Fibroblast of lung (primary cell): ENCODE results near the gene CLASP2.

Experiments
- EZH2 ChIP-seq: IDR thresholded peaks from 2 replicates; pipeline ENCODE4 v1.5.1; 2012; ENCODE audit warnings: low read length, control low read depth, mild to moderate bottlenecking; ENCODE audit errors: missing control alignments
- TF ChIP-seq, protein P1 (sequence below), 2 donors: IDR thresholded peaks in 1 of 2; conservative IDR thresholded peaks in 1 of 2; 1 replicate in 1 of 2; 2 replicates in 1 of 2; pipeline ENCODE4 v1.5.1; 2011 to 2012; ENCODE audit warnings: low read length in 2 of 2, control low read depth in 1 of 2, inconsistent platforms in 1 of 2, low read depth in 1 of 2, mild to moderate bottlenecking in 1 of 2

DNA sequence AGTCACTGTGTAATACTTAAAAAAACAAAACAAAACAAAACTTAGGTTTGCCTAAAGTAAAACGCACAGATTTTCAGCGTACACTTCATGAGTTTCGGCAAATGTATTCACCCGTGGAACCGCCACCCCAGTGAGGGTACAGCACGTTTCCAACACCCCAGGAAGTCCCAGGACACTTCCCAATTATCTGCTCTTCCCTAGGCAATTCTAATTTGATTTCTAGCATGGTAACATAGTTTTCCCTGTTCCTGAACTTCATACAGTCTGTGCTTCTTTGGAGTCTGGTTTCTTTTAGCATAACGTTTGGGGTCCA, 497 bp upstream of the CLASP2 start:
- TF ChIP-seq, protein P1, sequence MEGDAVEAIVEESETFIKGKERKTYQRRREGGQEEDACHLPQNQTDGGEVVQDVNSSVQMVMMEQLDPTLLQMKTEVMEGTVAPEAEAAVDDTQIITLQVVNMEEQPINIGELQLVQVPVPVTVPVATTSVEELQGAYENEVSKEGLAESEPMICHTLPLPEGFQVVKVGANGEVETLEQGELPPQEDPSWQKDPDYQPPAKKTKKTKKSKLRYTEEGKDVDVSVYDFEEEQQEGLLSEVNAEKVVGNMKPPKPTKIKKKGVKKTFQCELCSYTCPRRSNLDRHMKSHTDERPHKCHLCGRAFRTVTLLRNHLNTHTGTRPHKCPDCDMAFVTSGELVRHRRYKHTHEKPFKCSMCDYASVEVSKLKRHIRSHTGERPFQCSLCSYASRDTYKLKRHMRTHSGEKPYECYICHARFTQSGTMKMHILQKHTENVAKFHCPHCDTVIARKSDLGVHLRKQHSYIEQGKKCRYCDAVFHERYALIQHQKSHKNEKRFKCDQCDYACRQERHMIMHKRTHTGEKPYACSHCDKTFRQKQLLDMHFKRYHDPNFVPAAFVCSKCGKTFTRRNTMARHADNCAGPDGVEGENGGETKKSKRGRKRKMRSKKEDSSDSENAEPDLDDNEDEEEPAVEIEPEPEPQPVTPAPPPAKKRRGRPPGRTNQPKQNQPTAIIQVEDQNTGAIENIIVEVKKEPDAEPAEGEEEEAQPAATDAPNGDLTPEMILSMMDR (conservative IDR thresholded peaks at IDR 0.05 in 1 of 2, IDR thresholded peaks at IDR 0.05 in 1 of 2; ENCODE audit: low read depth in 1 of 2, low read length in 2 of 2) = no peak
- TF ChIP-seq EZH2 = no peak
